ENCODE data around the gene PPP2R3B.

- no peak for TF ChIP-seq CTCF (IDR thresholded peaks at IDR 0.05; ENCODE audit: borderline replicate concordance, extremely low read depth, low read length, poor library complexity, severe bottlenecking)
- TF ChIP-seq EZH2 (IDR thresholded peaks at IDR 0.05; ENCODE audit: borderline replicate concordance, low read depth, low read length, severe bottlenecking), result no peak
Measured at GRCh38 chrX:291411-291901, 95.3 kb downstream of the PPP2R3B start.

Measured in DND-41 (cell line).